GM12878 (cell line): Measurements from ENCODE around the gene TRIM37. TPM values are rescaled to one million over a fixed set of nuclear protein-coding genes. Genes with fewer than 3 reads are reported as not detected.

Source experiments
- ASH2L ChIP-seq: fragments of 300-600, 200-600 bp; sonication (generic); IDR thresholded peaks from 2 replicates; pipeline ENCODE4 v1.6.1; 2017; ENCODE audit warnings: low read depth, mild to moderate bottlenecking, borderline replicate concordance
- BCLAF1 ChIP-seq: fragments of 450-650 bp; IDR thresholded peaks from 2 replicates; pipeline ENCODE4 v1.6.1; 2017; ENCODE audit warnings: antibody characterized with exemption, mild to moderate bottlenecking, moderate library complexity
- CREM ChIP-seq: IDR thresholded peaks from 2 replicates; pipeline ENCODE4 v1.6.1; 2014; ENCODE audit warnings: antibody characterized with exemption, low read depth
- E4F1 ChIP-seq: fragments of 450-650 bp; IDR thresholded peaks from 2 replicates; pipeline ENCODE4 v1.6.1; 2018; ENCODE audit warnings: borderline replicate concordance, mild to moderate bottlenecking; ENCODE audit not compliant: partially characterized antibody
- PAX5 ChIP-seq: IDR thresholded peaks from 2 replicates; pipeline ENCODE4 v1.6.1; 2011; ENCODE audit warnings: low read depth, low read length, borderline replicate concordance
- PRDM15 ChIP-seq: fragments of 450-650 bp; formaldehyde crosslinking; IDR thresholded peaks from 2 replicates; pipeline ENCODE4 v1.4.0; 2020; ENCODE audit warnings: mild to moderate bottlenecking, moderate library complexity
- RAD51 ChIP-seq: fragments of 450-650 bp; IDR thresholded peaks from 2 replicates; pipeline ENCODE4 v1.6.1; 2016; ENCODE audit warnings: moderate library complexity, mild to moderate bottlenecking, inconsistent platforms
- ZNF207 ChIP-seq: fragments of 450-650 bp; IDR thresholded peaks from 2 replicates; pipeline ENCODE4 v1.6.1; 2014; ENCODE audit warnings: antibody characterized with exemption, mild to moderate bottlenecking, borderline replicate concordance
- ZZZ3 ChIP-seq: IDR thresholded peaks from 2 replicates; pipeline ENCODE4 v1.6.1; 2011; ENCODE audit warnings: low read depth; ENCODE audit not compliant: control insufficient read depth, insufficient read length
- polyA plus RNA-seq, 11 experiments: library from polyadenylated mRNA; depleted of rRNA in 4 of 11; unstranded in 6 of 11; stranded (reverse) in 5 of 11; fragments of >200 nt; fragmentation: Nextera tagmentation in 4 of 11; fragmentation: Illumina TruSeq in 1 of 11; extraction: Ambion mirVana in 4 of 11; extraction: Trizol in 1 of 11; gene quantifications; 1 replicate in 1 of 11; 2 replicates in 10 of 11; pipeline versions ENCODE4 v1.2.1 to v1.2.3, GENCODE V29; 2011 to 2016; ENCODE audit warnings: inconsistent platforms in 2 of 11, missing spikeins in 2 of 11, low read depth in 1 of 11
- total RNA-seq, 4 experiments: library from RNA; depleted of rRNA in 3 of 4; stranded (reverse); fragments of >200 nt in 3 of 4; fragmentation: Illumina TruSeq in 1 of 4; extraction: Trizol in 1 of 4; gene quantifications; 2 replicates each; pipeline versions ENCODE4 v1.2.1 to v1.2.3, GENCODE V29; 2013 to 2021

The TRIM37 gene
- total and polyA plus RNA-seq, 10 of the 15 experiments (the other 5 are each of a cell fraction or from before 2014, with no cell fraction given), result 4.8 to 20.6 (median 18.1) TPM

GRCh38 chr17:58985367-58985766 lies 121.3 kb downstream of the TRIM37 start (continued):
- TF ChIP-seq PRDM15 (CRISPR knock-in tag) (no peak), ZZZ3 (no peak), RAD51 (no peak), E4F1 (no peak), CREM (no peak), ASH2L (no peak), PAX5 (no peak), BCLAF1 (no peak), ZNF207 (no peak)
